HT1080 (cell line): Measurements from ENCODE around the gene COQ4. TPM values are rescaled to one million over a fixed set of nuclear protein-coding genes. Genes with fewer than 3 reads are reported as not detected.

Source experiments
- DNase-seq: peaks from one replicate; pipeline ENCODE4 v3.0.0-alpha.2; 2015; ENCODE audit warnings: low read depth
- polyA plus RNA-seq, 2 experiments: library from polyadenylated mRNA; depleted of rRNA; stranded (reverse); fragments of >200 nt; gene quantifications; 2 replicates each; pipeline ENCODE4 v1.2.3, GENCODE V29; 2015
- total RNA-seq: library from RNA; depleted of rRNA; stranded (reverse); fragments of >200 nt; shearing (Covaris generic); gene quantifications from 2 replicates; pipeline ENCODE4 v1.2.3, GENCODE V29; 2014; rRNA removed

The COQ4 gene
- total RNA-seq: 68.9 and 77.9 TPM in 2 replicates
- 50.8 and 53.2 TPM in 2 replicates for polyA plus RNA-seq (2015; cell fraction: cytosol; rRNA removed)
- polyA plus RNA-seq (2015; cell fraction: nucleus; rRNA removed): 92.6 and 95.8 TPM in 2 replicates

DNA sequence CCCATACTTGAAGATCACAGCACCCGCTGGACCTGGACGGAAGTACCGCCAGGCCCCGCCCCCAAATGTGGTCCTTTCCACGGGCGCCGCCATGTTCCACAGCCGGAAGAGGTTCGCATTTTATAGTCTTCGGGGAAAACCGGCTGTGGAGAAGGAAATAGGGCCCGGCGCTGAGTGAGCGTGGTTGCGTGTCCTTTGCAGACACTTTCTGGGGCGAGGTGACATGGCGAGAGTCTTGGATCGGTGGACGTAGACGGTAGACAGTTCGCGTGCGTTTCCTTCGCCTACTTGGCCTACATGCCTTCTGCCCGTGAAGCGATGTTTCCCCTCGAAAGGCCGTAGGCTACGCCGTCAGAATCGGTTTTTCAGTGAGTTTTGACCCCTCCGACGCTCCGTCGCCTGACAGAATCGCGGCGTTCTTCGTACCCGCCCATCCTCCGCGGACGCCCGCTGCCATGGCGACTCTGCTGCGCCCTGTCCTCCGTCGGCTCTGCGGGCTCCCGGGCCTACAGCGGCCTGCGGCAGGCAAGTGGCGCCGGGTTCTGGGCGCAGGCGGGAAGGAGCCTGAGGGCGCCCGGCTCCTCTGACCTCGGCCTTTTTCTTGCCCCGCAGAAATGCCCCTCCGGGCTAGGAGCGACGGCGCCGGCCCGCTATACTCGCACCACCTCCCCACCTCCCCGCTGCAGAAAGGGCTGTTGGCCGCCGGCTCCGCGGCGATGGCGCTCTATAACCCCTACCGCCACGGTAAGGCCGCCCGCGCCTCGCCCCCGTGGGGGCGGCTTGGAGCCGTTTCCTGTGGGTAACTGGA, at the start of gene COQ4, which contains the start of gene TRUB2:
COQ4 (plus strand) TSS at position 436 of the 808 bp plus-strand sequence; CDS start at position 456, 20 bp downstream.
TRUB2 (minus strand) TSS at position 44 of the 808 bp plus-strand sequence; CDS start at position 5, 39 bp downstream.
- peak; percentile 91 for DNase-seq

DNA sequence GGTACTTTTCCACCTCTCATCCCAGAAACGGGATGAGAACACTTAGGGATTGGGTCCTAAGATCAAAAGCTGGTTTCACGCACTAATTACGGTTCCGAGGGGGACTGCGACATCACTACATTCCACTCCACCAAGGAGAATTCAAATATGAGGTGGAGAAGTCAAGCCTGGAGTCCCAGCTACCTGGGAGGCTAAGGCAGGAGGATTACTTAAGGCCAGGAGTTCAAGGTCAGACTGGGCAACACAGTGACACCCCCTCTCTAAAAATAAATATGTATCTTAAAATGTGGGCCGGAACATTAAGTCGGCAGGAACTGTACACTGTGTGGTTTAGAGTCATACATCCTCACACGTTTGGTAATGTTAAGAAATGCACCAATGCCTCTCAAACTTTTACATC, 48.4 kb upstream of the COQ4 start:
- DNase-seq: no peak

DNA sequence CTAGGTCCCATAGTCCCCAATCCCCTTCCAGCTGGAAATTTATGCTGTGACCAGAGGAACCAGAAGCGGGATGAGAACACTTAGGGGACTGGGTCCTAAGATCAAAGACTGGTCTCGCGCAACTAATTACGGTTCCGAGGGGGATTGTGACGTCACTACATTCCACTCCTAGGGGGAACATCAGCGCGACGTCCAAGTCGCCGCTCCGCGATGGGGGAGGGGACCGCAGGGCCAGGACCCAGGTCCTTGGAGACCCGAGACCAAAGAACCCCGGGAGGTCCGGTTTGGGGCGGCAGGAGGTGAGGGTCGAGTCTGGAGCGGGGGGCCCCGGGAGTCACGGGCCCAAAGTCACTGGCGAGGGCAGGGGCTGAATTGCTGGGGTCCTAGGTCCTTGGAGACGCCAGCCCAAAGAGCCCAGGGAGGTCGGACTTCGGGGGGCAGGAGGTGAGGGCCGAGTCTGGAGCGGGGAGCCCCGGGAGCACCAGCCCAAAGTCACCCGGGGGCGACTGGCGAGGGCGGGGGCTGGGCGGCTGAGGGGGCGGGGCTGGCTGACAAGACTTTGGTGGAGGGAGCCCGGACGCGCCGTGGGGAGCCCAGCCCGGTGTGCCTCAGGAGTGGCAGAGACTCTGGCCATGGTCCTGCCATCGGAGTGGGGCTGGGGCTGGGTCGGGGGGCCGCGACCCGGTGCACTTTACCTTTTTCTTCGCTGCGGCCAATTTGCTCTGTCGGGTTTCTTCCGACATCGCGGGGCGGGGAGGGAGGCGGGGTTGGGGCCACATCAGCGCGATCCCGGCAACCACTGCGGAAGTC, 47.2 kb upstream of the COQ4 start, which contains the start of gene GOLGA2:
GOLGA2 (minus strand) TSS at position 810 of the 810 bp plus-strand sequence; CDS start at position 779, 31 bp downstream.
- no peak for DNase-seq

DNA sequence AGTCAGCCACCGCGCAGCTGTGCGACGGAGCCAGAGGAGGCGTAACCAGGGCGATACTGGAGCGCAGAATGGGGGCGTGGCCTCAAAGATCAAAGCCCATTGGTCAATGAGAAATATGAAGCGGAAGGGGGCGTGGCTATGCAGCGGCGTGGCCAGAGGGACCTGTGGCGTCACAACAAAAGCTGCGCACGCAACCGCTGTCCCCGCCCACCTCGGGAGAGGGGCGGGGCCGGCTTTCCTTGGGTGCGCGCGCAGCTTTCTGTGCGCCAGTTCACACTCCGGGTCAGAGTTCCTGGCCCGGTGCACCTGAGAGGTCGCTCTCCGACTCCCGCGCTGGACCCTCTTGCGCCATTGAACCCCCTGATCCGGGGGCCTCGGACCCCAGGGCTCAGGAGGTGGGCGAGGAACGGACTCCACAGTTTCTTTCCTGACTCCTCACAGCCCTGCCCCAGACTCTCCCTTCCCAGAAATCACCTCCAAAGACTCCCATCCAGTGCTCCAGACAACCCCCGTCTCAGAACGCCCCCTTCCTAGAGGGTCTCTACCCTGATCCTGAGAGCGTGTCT, 46.5 kb upstream of the COQ4 start, which contains the start of gene SWI5:
SWI5 (plus strand) TSS at position 269 of the 566 bp plus-strand sequence.
- DNase-seq: peak; percentile 97

DNA sequence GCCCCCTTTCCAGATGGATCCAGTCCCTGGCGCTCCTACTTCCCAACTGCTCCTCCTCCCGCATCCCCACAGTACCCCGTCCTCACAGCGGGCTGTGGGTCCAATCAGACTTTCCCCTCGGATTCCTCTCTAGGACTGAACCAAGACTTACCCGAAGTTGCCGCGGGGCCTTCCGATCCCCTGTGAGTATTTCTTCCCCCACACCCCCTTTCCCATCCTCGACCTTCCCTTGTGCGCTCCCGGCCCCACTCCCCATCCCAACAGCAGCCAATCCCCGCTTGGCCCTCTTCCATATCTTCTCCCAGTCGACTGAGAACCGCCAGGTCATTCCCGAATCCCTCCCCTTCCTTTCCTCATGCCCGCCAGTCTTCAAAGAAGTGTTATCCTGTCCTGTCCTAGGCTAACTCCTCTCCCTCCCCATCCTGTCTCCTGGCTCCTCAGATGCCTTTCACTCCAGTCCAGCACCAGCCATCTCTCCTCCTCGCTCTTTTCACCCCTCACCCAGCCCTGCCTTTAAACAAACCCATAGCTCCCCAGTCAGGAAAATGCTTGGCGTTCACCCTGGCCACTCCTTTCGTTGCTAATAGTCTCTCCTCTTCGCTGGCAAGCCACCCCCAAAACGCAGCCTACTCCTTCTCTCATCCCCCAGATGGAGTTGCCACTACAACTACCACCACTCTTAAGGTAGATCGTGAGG, 45.9 kb upstream of the COQ4 start:
- DNase-seq: peak; percentile 45

DNA sequence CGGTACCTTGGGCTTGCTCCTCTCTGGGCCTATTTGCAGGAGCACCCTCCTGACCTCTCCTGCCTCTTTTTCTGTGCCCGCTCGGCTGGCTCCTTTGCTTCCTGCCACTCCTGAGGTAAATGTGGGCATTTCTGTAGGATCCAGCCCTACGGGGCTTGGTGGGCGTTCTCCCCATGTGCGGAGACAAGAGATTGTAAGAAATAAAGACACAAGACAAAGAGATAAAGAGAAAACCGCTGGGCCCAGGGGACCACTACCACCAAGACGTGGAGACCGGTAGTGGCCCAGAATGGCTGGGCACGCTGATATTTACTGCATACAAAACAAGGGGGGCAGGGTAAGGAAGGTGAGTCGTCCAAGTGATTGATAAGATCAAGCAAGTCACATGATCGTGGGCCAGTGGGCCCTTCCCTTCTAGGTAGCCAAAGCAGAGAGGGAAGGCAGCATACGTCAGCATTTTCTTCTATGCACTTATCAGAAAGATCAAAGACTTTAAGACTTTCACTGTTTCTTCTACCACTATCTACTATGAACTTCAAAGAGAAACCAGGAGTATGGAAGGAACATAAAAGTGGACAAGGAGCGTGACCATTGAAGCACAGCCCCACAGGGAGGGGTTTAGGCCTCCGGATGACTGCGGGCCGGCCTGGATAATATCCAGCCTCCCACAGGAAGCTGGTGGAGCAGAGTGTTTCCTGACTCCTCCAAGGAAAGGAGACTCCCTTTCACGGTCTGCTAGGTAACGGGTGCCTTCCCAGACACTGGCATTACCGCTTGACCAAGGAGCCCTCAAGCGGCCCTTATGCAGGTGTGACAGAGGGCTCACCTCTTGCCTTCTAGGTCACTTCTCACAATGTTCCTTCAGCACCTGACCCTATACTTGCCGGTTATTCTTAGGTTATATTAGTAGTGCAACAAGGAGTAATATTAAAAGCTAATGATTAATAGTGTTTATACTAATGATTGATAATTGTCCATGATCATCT, 43.3 kb upstream of the COQ4 start:
- DNase-seq: peak; percentile 66

DNA sequence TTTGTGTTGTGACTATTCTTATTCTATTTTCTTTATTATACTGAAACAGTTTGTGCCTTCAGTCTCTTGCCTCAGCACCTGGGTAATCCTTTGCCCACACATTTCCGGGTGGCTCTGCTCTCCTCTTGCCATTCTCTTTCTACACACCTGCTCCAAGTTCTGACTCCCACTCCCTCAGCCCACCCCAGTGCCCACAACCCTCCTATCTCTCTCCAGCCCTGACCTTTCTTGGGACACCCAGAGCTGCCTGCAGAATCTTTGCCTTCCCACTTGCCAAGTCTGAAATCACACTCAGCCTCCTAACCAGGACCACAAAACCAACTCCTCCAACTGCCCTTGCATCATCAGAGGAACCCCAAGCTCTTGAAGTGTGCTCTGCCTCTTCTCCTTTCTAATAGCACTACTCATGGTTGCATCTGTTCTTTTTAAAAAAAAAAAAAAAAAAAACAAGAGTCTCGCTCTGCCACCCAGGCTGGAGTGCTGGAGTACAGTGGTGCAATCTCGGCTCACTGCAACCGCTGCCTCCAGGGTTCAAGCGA, 42.5 kb upstream of the COQ4 start:
- DNase-seq: no peak

DNA sequence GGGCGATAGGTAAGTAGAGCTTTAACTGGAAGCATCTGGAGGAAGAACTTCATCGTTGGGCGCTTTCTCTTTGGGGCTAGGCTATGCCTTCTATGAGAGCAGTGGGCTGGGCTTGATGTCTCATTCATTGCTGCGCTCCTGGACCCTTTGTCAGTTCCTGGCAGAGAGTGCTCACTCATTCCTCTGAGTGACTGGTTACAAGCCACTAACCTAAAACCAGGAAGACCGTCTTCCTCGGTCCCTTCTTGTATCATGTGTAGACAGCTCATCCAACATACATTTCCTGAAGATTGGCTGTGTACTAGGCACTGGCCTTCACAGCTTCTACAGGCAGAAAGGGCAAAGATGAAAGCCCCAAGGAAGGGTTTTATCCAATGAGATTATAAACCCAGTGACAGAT, 40.1 kb upstream of the COQ4 start:
- peak; percentile 97 for DNase-seq

DNA sequence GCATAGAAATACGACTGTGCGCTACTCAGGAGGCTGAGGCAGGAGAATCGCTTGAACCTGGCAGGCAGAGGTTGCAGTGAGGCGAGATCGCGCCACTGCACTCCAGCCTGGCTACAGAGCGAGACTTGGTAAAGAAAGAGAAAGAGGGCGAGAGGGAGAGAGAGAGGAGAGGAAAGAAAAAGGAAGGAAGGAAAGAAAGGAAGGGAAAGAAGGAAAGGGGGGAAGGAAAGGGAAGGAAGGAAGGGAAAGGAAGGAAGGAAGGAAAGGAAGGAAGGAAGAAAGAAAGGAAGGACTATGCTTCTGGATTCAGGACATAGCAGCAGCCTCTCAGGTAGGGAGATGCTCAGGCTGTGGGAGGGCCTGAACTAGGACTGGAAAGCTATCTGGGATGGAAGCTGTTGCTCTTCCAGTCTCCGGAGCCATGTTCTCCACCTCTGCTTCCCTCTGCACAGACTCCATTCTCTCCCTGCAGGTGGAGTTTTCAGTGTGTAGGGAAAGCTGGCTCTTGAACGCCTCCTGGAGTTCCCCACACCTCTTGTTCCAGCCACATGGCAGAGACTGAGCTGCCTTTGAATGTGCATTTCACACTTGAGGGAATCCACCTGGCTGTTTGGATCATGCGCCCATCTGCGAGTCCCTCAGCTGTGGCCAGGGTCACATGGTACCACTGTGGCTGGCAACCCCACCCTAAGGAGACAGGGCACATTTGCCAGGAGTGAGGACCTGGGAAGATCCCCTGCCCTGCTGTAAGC, 37.4 kb upstream of the COQ4 start:
- no peak for DNase-seq

DNA sequence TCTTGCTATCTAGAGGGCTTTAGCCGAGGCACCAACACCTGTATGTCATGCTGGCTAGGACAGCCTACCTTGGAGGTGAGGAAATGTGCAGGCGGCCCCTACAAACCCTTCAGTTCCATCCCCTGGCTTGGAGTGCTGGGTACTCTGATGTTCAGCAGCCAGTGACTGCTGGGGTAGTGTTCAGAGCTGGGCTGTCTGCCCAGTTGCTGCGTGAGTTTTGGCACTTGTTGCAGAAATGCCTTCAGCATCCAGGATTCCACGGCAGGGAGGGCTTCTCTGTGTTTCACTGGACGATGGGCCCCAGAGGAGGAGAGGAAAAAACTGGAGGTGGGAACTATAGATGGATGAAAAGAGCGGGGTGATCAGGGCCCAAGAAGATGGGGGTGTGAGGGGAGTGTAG, 36.2 kb upstream of the COQ4 start:
- DNase-seq: no peak

DNA sequence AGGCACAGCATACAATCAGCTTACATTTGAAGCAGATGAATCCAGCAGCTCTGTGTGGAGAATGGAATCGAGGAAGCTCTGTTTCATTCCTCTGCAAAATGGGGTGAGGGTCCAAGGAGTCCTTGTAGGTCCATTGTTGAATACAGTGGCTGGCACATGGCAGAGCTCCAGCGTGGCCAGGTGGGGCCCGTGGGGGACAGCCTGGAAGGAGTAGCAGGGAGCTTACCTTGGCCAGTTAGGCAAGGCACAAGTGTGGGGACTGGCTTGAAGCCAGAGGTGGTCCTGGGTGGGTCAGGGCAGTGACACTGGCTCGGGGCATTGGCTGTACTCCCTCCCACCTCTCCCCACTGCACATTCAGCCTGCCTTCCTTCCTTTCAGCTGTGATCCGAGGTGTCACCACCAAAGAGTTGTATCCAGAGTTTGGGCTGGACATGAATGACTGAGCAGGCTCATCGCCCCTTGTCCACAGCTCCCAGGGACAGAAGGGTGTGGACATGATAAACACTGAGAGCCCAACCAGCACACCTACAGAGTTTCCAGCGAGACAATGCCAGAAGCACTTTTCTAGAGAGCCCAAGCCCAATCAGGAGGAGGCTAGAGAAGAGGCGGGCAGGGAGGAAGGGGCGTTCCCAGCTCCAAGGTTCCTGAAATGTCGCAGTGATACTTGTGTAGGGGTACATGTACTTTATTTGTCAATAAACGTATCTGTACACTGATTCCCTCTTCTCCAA, 34.2 kb upstream of the COQ4 start:
- no peak for DNase-seq

DNA sequence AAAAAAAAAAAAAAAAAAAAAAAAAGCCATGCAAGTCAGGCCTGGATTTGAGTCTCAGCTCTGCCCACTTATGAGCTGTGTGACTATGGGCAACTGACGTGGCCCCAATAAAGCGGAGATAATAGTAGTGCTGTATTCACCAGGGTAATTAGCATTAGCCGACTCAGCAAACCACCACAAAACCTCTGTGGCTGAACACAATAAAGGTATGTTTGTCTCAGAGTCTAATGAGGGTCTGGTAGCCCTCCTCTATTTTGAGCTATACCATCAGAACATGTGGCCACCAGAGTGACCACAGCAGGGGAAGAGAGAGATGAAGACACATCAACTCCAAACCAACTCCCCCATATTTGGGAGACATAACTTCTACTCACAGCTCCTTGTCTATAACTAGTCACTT, 30.6 kb upstream of the COQ4 start:
- no peak for DNase-seq

DNA sequence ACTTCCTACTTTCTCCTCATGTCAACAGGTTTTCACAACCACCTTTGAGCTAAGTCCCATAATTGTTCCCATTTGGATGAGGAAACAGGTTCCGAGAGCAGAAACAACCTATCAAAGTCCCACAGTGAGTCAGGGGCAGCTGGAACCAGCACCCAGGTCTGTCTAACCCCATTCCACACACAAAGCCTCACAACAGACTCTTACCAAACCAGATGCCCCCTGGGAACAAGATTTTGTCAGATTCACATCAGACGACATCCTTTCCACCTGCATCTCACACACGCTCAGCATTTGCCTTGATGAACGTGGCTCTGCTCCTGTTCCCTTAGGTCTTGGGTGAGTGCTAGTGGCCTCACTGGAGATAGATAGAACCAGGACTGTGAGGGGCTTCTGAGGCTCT, 29.5 kb upstream of the COQ4 start:
- no peak for DNase-seq

DNA sequence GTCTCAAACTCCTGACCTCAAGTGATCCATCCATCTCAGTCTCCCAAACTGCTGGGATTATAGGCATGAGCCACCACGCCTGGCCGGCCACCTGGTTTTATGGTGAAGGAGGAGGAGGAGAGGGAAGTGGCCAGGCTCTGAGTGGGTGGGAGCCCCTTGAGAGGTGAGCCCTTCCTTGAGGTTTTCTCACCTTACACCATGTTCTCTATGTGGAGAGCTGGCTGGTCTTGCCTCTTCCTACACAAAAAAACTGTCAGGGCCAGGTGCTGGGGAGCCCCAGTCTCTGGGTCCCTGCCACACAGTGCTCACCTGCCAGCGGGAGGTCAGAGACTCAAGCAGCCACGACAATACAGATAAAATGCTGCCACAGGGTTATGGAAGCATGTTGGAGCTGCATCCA, 28.5 kb upstream of the COQ4 start:
- DNase-seq: no peak

DNA sequence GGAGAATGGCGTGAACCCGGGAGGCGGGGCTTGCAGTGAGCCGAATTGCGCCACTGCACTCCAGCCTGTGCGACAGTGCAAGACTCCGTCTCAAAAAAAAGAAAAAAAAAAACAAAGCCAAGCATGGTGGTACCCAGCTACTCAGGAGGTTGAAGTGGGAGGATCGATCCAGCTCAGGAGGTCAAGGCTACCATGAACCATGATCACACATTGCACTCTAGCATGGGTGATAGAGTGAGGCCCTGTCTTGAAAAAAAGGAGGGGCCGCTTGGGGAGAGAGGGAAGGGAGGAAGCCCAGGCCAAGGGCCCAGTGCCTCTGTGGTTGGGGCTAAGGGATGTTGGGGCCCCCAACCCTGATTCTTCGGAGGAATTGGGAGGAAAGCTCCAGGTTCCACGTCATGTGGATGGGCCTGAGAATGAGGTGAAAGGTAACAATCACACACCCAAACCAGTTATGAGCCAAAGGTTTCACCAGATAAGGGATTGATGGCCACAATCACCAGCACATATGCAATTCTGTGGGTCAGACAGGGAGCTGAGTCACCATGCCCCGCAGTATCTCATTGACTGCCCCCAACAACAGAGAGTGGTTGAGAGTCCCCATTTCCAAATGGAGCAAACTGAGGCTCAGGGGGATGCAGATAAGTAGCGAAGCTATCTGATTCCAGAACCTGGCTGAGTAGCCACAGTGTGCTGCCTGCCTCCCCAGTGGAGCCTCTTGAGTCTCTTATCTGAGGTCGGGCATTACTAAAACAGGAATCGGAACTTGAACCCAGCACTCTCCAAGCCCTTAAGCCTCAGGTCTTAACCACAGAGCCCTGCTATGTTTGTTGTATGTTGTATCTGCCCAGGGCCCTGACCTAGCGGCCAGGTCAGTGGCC, 26.1 kb upstream of the COQ4 start:
- DNase-seq: no peak

DNA sequence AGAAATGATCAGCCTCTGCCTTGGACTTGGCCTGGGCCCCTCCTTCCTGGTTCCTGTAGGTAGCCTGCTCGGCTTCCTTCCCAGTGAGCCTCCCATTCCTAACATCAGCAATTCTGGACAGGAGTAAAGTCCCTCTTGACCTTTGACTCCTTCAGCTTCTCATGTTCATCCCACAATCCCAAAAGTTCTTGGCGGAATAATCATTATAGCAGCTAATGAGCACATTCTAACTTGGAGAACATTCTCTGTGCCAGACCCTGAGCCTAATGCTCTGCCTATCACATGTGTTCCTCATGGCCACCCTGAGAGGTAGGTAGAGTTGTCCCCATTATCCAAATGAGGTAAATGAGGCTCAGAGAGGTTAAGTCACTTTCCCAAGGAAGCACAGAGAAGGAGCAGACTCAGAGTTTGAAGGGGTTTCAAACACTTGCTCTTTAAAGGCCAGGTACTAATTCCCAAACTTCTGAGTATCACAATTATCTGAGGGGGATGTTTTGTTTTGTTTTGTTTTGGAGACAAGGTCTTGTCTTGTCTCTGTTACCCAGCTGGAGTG, 25.3 kb upstream of the COQ4 start:
- no peak for DNase-seq
